ENCODE data around the gene ALK. TPM values are rescaled to one million over a fixed set of nuclear protein-coding genes. Genes with fewer than 3 reads are reported as not detected.

The ALK gene
- total RNA-seq, 4 donors from 2014 or later: 0.08 to 0.40 (median 0.28) TPM

DNA sequence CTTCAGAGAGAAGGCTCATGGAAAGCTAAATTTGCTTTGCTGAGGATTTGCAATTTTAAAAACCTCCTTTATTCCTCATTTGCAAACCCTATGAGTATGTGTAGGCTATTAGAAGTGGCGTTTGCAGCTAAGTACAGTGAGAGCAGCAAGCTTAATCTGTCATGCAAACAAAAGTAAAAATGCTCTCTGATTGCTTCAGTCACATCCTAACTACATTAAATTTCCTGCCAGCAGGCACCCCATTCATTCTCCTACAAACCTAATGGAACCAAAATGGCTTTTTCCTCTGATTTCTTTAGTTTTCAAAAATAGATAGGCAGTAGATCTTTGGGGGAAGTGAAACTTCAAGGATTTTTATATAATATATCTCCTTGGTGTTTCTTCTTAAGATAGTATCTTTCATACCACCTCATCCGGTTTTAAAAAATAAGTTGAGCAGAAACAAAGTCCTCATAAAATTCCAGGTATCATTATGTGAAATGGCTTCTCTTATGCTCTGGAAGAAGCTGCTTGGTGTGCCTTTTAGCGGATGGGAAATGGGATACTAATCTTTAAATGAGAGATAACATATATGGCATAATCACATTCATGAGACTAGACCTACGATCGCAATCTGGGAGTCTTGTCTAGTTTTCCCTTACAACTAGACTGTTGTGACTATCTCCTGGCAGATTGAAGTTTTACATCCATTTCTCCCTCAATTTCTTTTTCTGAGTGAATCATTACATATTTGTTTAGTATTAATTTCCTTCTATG, 757.1 kb downstream of the ALK start:
- H3K4me1 ChIP-seq: peaks cover 11 to 15% of the 10 kb centered on the region in 2 donors
- no peaks in the 10 kb centered on the region for H3K27me3 ChIP-seq
- no peak overlapping the region for H3K4me3 ChIP-seq (replicated peaks in 1 of 3)
- H3K36me3 ChIP-seq: peaks cover 9 to 18% of the 10 kb centered on the region in 2 donors
- H3K27ac ChIP-seq: no peak overlapping the region
- WGBS, 2 donors: 93% methylated on average over 5 of the region's 5 CpGs
- H3K9me3 ChIP-seq: no peaks in the 10 kb centered on the region
- no peak for DNase-seq
- TF ChIP-seq POLR2A (IDR thresholded peaks at IDR 0.05): no peak
- intact Hi-C loops (cut with DNase I): no loop called here

DNA sequence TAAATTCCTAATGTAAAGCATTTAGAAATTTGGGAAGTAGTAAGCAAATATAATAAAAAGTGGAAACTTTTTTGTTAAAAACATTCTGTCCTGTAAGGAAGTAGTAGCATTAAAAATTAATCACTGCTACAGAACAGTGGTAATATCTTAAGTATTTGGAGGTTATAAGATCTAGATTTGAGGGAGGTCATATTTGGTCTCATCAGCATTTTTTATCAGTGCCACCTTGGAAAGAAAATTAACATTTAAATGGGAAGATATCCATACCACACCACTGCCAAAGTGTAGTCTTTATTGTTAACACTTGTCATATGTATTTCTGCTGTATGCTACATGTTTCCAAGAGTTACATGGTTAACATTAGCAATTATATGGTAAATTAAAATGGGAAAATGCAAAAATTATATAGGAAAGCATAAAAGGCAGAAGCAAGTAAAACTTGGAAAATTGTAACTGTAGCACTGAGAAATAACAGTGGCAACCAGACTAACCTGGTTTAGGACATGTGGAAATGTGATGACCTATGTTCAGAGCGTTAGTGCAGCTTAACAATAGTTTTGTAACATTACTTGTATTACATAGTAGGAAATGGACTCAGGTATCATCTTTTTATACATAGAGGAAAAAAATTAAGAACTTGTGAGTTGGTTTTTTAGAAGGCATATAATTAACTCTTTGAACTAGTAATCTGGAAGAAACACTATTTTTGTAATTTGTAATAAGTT, 759.0 kb downstream of the ALK start:
- DNase-seq: no peak
- peaks cover 16 to 21% of the 10 kb centered on the region in 2 donors for H3K4me1 ChIP-seq
- intact Hi-C loops (cut with DNase I): no loop called here
- H3K27me3 ChIP-seq: no peaks in the 10 kb centered on the region
- H3K36me3 ChIP-seq: peaks cover 15 to 25% of the 10 kb centered on the region in 2 donors
- H3K9me3 ChIP-seq: no peaks in the 10 kb centered on the region
- H3K27ac ChIP-seq: no peak overlapping the region
- no peak for TF ChIP-seq POLR2A (IDR thresholded peaks at IDR 0.05)
- TF ChIP-seq, protein P1, sequence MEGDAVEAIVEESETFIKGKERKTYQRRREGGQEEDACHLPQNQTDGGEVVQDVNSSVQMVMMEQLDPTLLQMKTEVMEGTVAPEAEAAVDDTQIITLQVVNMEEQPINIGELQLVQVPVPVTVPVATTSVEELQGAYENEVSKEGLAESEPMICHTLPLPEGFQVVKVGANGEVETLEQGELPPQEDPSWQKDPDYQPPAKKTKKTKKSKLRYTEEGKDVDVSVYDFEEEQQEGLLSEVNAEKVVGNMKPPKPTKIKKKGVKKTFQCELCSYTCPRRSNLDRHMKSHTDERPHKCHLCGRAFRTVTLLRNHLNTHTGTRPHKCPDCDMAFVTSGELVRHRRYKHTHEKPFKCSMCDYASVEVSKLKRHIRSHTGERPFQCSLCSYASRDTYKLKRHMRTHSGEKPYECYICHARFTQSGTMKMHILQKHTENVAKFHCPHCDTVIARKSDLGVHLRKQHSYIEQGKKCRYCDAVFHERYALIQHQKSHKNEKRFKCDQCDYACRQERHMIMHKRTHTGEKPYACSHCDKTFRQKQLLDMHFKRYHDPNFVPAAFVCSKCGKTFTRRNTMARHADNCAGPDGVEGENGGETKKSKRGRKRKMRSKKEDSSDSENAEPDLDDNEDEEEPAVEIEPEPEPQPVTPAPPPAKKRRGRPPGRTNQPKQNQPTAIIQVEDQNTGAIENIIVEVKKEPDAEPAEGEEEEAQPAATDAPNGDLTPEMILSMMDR (IDR thresholded peaks at IDR 0.05): no peak
- H3K4me3 ChIP-seq (replicated peaks in 1 of 3): no peak overlapping the region
- WGBS, 2 donors: 91 to 95% methylated on average over 1 of the region's 1 CpG

DNA sequence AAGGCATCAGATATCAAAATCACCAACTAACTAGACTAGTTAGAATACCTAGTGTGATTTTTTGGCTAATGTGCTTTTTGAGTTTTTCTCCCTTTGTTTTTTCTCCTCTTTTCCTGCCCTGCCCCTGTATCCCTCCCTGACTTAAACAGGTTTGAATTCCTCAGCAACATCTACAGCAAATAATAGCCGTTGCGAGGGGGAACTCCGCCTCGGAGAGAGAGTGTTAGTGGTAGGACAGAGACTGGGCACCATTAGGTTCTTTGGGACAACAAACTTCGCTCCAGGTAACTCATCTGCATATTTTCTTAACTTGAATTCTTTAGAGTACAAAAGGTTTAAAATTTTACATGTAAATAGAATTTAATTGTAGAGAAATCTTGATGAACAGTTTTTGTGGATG, 761.2 kb downstream of the ALK start:
- H3K27ac ChIP-seq: peak overlapping the region in 2 of 3 donors; percentile 49 to 63
- TF ChIP-seq, protein P1 (IDR thresholded peaks at IDR 0.05): no peak
- TF ChIP-seq POLR2A (IDR thresholded peaks at IDR 0.05): no peak
- peaks cover 8 to 11% of the 10 kb centered on the region in 2 donors for H3K4me1 ChIP-seq
- intact Hi-C loops (cut with DNase I): no loop called here
- DNase-seq: no peak
- WGBS, 2 donors: 88 to 89% methylated on average over 5 of the region's 5 CpGs
- H3K36me3 ChIP-seq: peaks cover 20 to 34% of the 10 kb centered on the region in 2 donors
- no peaks in the 10 kb centered on the region for H3K27me3 ChIP-seq
- H3K9me3 ChIP-seq: no peaks in the 10 kb centered on the region
- no peak overlapping the region for H3K4me3 ChIP-seq (replicated peaks in 1 of 3)

DNA sequence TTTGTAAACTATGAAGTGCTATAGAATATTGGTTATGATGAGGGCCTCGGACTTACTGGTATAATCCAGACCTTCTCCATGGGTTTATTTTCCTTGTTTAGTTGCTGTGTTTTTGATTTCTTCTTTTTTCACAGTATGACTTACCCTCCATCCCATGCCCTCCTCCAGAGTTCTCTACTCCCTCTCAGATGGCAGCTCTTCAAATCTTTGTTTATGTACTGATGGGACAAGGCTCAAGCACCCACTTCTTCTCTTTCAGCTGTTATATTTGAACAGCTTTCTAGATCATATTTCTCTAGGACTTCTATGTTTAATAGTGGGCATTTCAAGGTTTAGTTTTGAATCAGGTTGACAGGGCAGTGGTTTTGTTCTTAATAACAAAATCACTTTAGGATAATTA, 762.3 kb downstream of the ALK start:
- Histone ChIP-seq H3K4me1 (peaks cover 8 to 10% of the 10 kb centered on the region in 2 donors), H3K27me3 (no peaks in the 10 kb centered on the region), H3K36me3 (peaks cover 30 to 40% of the 10 kb centered on the region in 2 donors), H3K4me3 (replicated peaks in 1 of 3) (no peak overlapping the region), H3K27ac (peak overlapping the region; percentile 31 to 63 (median 49)), H3K9me3 (no peaks in the 10 kb centered on the region)
- DNase-seq: peak; percentile 7 to 10
- intact Hi-C loops (cut with DNase I): no loop called here
- TF ChIP-seq POLR2A (IDR thresholded peaks at IDR 0.05): no peak
- TF ChIP-seq, protein P1 (IDR thresholded peaks at IDR 0.05): no peak
- WGBS, 2 donors: 27 to 33% methylated on average over 1 of the region's 1 CpG

DNA sequence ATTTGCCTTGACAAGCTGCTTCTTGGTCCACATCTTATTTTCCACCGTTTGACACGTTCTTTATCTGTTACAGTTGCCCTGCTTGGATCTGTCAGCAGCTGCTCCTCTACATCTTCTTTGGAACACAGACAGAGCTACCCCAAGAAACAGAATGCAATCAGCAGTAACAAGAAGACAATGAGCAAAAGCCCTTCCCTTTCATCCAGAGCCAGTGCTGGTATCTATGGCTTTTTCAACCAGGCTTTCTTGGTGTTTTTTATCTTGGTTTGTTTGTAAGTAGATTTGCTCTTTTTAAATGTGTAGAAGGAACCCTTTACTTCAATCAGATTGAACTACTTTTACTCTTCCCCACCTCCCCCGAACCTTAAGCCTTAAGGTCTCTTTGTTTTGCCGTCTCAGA, 764.3 kb downstream of the ALK start:
- intact Hi-C loops (cut with DNase I): no loop called here
- TF ChIP-seq, protein P1 (IDR thresholded peaks at IDR 0.05): no peak
- Histone ChIP-seq H3K9me3 (no peaks in the 10 kb centered on the region), H3K27me3 (no peaks in the 10 kb centered on the region), H3K36me3 (peaks cover 40 to 53% of the 10 kb centered on the region in 2 donors), H3K4me1 (peaks cover 8 to 10% of the 10 kb centered on the region in 2 donors), H3K4me3 (replicated peaks in 1 of 3) (no peak overlapping the region), H3K27ac (no peak overlapping the region)
- WGBS, 2 donors: 77 to 79% methylated on average over 4 of the region's 4 CpGs
- DNase-seq: no peak

All from thyroid gland (tissue), 4 donors.